GM08714 (cell line): Measurements from ENCODE around the gene TSHZ3.

ENCODE experiments used
- H3K4me3 ChIP-seq: fragments of 200-500 bp; sonication (Bioruptor generic); 2 replicates; pipeline ENCODE4 v1.5.1; 2014; ENCODE audit warnings: mild to moderate bottlenecking, low read length, inconsistent platforms
- ZNF274 ChIP-seq: IDR thresholded peaks from 2 replicates; pipeline ENCODE4 v1.6.1; 2012; ENCODE audit warnings: mild to moderate bottlenecking, low read depth, low read length

TSHZ3 gene

GRCh38 chr19:31257426-31258130 is 91.7 kb downstream of the TSHZ3 start:
- TF ChIP-seq ZNF274: no peak
- H3K4me3 ChIP-seq: no peak overlapping the region

- TF ChIP-seq ZNF274: no peak
- no peak overlapping the region for H3K4me3 ChIP-seq
Observed at GRCh38 chr19:31257025-31257424, 92.2 kb downstream of the TSHZ3 start.

DNA sequence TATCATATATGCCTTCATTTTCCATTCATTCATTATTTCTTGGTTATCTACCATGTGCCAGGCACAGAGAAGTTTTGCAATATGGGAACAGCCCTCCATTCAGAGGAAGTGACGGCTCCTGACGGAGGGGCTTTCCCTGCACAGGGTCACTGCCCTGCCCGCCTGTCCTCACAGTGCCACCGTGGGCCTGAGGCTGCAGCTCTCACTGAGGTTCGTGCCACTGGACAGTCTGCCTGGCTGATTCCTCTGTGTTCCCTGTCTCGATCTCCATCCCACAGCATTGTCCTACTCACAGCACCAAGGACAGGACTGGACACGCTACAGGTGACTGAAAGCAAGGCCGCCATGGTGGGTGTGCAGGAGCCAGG is 92.7 kb downstream of the TSHZ3 start:
- TF ChIP-seq ZNF274: no peak
- H3K4me3 ChIP-seq: no peak overlapping the region

- TF ChIP-seq ZNF274: no peak
Observed at GRCh38 chr19:31255831-31256592, 93.2 kb downstream of the TSHZ3 start.

DNA sequence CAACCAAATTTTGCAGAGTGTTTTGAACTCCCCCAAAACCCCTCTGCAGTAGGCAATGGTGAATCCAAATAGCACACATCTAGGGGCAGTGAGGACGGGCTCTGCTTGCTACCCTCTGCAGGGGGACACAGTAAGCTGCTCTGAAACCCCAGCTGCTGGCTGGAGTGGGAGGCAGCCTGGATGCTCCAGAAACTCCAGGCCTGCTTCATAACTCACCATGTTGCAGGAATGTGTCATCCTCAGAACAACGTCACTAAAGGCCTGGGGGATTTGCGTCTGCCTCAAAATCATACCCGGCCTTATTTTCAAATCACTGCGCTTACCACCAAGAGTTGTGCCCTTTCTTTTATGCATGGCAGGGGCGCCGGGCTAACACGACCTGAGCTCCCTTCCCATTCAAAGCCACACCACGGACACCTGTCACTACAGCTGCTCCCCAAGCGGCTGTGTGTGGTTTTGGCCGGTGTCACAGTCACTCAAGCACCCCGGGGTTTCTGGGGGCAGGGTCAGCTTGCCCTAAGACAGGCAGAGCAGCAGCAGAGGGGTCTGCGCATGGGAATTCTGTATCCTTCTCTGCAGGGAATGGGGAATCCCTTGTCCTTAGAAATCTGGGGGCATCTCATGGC is 93.9 kb downstream of the TSHZ3 start:
- TF ChIP-seq ZNF274: no peak
- no peak overlapping the region for H3K4me3 ChIP-seq

More at GRCh38 chr19:31255831-31256592, 93.2 kb downstream of the TSHZ3 start:
- no peak overlapping the region for H3K4me3 ChIP-seq

GRCh38 chr19:31254611-31255010 is 94.6 kb downstream of the TSHZ3 start:
- TF ChIP-seq ZNF274: no peak
- H3K4me3 ChIP-seq: no peak overlapping the region

DNA sequence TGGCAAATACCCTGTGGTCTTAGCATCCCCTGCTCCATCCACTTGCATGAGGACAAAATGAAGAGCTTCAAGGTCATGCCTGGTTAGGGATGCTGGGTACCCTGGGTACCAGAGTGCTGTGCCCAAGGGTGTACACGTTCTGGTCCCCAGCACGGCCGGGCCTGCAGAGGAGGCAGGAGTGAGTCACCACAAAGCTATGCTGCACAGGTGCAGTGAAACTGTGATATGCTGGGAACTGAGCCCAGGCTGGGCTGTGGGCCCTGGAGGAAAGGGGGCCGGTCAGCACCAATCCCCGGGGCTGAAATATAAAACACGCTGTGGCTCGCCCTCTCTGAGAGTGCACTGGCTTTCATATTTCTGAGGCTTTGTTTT is 95.1 kb downstream of the TSHZ3 start:
- TF ChIP-seq ZNF274: no peak
- no peak overlapping the region for H3K4me3 ChIP-seq

DNA sequence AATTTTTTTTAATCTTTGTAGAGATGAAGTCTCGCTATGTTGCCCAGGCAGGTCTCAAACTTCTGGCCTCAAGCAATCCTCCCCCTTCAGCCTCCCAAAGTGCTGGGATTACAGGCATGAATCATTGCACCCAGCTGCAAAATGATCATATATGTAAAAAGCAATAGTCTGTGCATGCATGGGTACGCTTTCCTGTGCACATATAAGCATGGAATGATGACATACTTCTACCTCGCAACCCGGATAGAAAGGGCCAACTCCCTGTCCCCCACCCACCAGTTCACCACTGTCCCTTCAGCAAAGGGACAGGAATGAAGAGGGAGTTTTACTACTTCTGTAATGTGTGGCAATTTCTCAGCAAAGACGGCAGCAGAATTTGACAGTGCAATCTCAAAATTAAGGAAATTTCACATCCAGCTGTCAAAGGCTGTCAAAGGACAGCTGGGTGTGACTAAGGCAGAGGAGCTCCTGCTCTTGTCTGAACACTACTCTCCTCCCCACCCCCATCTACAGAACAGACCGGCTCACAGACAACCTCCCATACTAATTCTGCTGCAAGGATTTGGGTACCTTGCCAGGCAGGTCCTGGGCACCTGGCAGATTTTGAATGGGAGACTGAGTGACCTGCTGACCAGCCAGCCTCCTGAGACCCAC is 95.6 kb downstream of the TSHZ3 start:
- no peak for TF ChIP-seq ZNF274
- no peak overlapping the region for H3K4me3 ChIP-seq

GRCh38 chr19:31252441-31252840 is 96.8 kb downstream of the TSHZ3 start:
- TF ChIP-seq ZNF274: no peak
- H3K4me3 ChIP-seq: no peak overlapping the region

DNA sequence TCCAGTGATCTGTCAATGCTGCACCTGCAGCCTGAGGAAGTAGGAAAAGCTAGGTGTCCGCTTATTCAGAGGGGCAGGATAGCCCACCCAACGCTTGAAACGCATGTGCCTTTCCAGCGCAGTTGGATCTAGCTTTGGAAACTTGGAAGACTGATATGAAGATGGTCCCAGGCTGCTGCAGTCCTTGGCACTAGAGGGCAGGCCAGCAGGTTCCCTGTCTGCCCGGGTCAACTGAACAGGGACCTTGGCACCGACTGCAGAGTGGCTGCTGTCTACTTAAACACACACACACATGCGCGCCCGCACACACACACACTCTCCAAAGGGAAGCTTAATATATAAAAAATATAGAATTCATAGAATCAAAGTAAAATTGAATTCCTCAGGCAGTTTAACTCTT is 100.0 kb downstream of the TSHZ3 start:
- no peak overlapping the region for H3K4me3 ChIP-seq
- TF ChIP-seq ZNF274: no peak

GRCh38 chr19:31235806-31236205 is 113.4 kb downstream of the TSHZ3 start:
- no peak overlapping the region for H3K4me3 ChIP-seq
- TF ChIP-seq ZNF274: no peak

DNA sequence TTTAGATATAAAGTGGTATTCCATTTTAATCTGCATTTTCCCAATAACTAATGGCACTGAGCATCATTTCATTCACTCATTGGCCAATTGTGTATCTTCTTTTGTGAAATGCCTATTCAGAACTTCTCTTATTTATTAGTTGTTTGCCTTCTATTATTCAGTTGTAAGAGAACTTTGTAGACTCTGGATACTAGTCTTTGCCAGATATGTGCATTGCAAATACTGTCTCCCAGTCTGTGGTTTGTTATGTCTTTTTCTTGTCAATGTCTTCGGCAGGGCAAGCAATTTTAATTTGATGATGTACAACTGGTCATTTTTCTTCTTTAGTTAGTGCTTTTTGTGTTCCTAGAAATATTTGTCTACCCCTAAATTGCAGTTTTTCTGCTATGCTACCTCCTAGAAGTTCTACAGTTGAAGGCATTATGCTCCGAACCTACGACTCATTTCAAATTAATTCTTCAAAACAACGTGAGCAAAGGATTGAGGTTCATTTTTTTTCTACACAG is 115.9 kb downstream of the TSHZ3 start:
- no peak overlapping the region for H3K4me3 ChIP-seq
- no peak for TF ChIP-seq ZNF274

DNA sequence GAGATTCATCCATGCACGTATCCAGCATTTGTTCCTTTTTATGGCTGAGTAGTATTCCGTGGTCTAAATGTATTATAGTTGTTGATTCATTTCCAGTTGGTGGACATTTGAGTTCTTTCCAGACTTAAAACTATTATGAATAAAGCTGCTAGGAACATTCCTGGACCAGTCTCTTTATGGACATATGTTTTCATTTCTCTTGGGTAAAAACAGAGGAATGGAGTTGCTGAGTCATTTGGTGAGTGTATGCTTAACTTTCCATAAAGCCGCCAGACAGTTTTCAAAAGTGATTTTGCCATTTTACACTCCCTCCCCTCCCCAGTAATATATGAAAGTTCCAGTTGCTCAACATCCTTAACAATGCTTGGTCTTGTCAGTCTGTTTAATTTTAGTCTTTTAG is 116.4 kb downstream of the TSHZ3 start:
- no peak for TF ChIP-seq ZNF274
- H3K4me3 ChIP-seq: no peak overlapping the region

DNA sequence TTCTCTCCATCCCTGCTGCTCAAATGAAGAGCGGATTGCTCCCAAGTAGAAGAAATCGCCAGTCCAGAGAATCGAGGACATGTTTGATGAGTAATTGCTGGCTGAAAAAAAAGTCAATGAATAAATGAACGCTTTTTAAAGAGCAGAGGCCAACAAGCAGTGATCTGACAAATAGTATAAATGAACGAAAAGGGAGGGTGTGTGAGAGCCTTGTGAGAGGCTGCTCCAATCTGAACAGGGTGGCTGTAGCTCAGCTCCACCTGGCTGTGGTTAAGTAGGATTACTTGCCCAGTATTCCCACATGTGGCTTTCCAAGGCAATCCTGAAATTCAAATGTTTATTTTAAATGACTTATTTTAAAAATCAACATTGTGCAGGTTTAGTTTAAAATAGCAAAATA is 117.1 kb downstream of the TSHZ3 start:
- no peak for TF ChIP-seq ZNF274
- no peak overlapping the region for H3K4me3 ChIP-seq
